SK-N-SH (cell line): ENCODE measurements around the gene RNF7. TPM values are rescaled to one million over a fixed set of nuclear protein-coding genes. Genes with fewer than 3 reads are reported as not detected.
"Not testable (repeated sequence)": the region's sequence is repeated elsewhere in the genome, so short reads cannot be mapped to it uniquely, and the experiment has no call there.

Experiments used
- CTCF ChIA-PET: fragments of 300-600, 350-600 bp; formaldehyde crosslinking; extraction: SDS; loops from one replicate; lab custom pipeline; 2021; lab: Yijun Ruan, JAX
- POLR2A ChIA-PET: fragments of 350-600 bp; sonication (Branson Sonifier 250); formaldehyde crosslinking; extraction: SDS; loops from one replicate; lab custom pipeline; 2020; ENCODE audit warnings: antibody characterized with exemption, inconsistent platforms; lab: Yijun Ruan, JAX
- DNase-seq: peaks from one replicate; pipeline ENCODE4 v3.0.0; 2012
- H2AFZ ChIP-seq: fragments of 200-600 bp; sonication (generic); 2 replicates; pipeline ENCODE4 v1.8.1; 2016; ENCODE audit warnings: antibody characterized with exemption, mild to moderate bottlenecking, low read depth
- H3F3A ChIP-seq: fragments of 200-600 bp; sonication (generic); replicated peaks from 2 replicates; pipeline ENCODE3; 2016; ENCODE audit warnings: antibody characterized with exemption, mild to moderate bottlenecking; ENCODE audit not compliant: insufficient read depth
- H3K27ac ChIP-seq, 2 experiments: fragments of 200-500 bp in 1 of 2; fragments of 200-600 bp in 1 of 2; sonication (Bioruptor generic) in 1 of 2; sonication (generic), shearing (Covaris generic) in 1 of 2; 2 replicates each; pipeline versions ENCODE4 v1.5.1 to v1.6.1; 2014 to 2016; ENCODE audit warnings: low read depth in 2 of 2, inconsistent platforms in 1 of 2, low read length in 1 of 2, mild to moderate bottlenecking in 1 of 2, mixed read lengths in 1 of 2
- H3K27me3 ChIP-seq: fragments of 200-600 bp; sonication (generic), shearing (Covaris generic); 2 replicates; pipeline ENCODE4 v1.6.1; 2016; ENCODE audit warnings: mixed run types; ENCODE audit not compliant: insufficient read depth
- H3K36me3 ChIP-seq, 2 experiments: fragments of 200-500 bp in 1 of 2; fragments of 200-600 bp in 1 of 2; sonication (Bioruptor generic) in 1 of 2; sonication (generic) in 1 of 2; replicated peaks in 1 of 2; 2 replicates each; pipeline versions ENCODE3 to v1.5.1; 2014 to 2016; ENCODE audit warnings: low read length in 1 of 2, mild to moderate bottlenecking in 1 of 2; ENCODE audit not compliant: insufficient read depth in 2 of 2, control insufficient read depth in 1 of 2
- H3K4me1 ChIP-seq, 2 experiments: fragments of 200-500 bp in 1 of 2; fragments of 200-600 bp in 1 of 2; sonication (Bioruptor generic) in 1 of 2; sonication (generic), shearing (Covaris generic) in 1 of 2; 2 replicates each; pipeline versions ENCODE4 v1.5.1 to v1.6.1; 2014 to 2016; ENCODE audit warnings: low read depth in 1 of 2, low read length in 1 of 2, mixed run types in 1 of 2; ENCODE audit not compliant: insufficient read depth in 2 of 2, control insufficient read depth in 1 of 2
- H3K4me2 ChIP-seq: fragments of 200-600 bp; sonication (generic), shearing (Covaris generic); 2 replicates; pipeline ENCODE4 v1.6.1; 2017; ENCODE audit warnings: mixed run types
- H3K4me3 ChIP-seq, 2 experiments: fragments of 200-500 bp in 1 of 2; fragments of 200-600 bp in 1 of 2; sonication (Bioruptor generic) in 1 of 2; sonication (generic), shearing (Covaris generic) in 1 of 2; 2 replicates each; pipeline versions ENCODE4 v1.5.1 to v1.8.1; 2014 to 2016; ENCODE audit warnings: low read depth in 2 of 2, inconsistent platforms in 1 of 2, low read length in 1 of 2, mild to moderate bottlenecking in 1 of 2, mixed read lengths in 1 of 2, moderate library complexity in 1 of 2
- H3K79me2 ChIP-seq: fragments of 200-600 bp; sonication (generic); 2 replicates; pipeline ENCODE4 v1.8.1; 2017; ENCODE audit warnings: mild to moderate bottlenecking; ENCODE audit not compliant: insufficient read depth
- H3K9ac ChIP-seq: fragments of 200-600 bp; sonication (generic); 2 replicates; pipeline ENCODE4 v1.6.1; 2017; ENCODE audit warnings: mixed run types
- H3K9me2 ChIP-seq: fragments of 200-600 bp; sonication (generic); 2 replicates; pipeline ENCODE4 v1.6.1; 2017; ENCODE audit warnings: mixed run types
- H3K9me3 ChIP-seq: fragments of 200-600 bp; sonication (generic); 2 replicates; pipeline ENCODE4 v1.6.1; 2017; ENCODE audit warnings: mixed run types, mild to moderate bottlenecking, moderate library complexity
- H4K20me1 ChIP-seq: fragments of 200-600 bp; sonication (generic); 2 replicates; pipeline ENCODE4 v1.6.1; 2017; ENCODE audit warnings: mild to moderate bottlenecking, mixed run types; ENCODE audit not compliant: insufficient read depth
- EZH2phosphoT487 ChIP-seq: fragments of 200-600 bp; sonication (generic); IDR thresholded peaks from 2 replicates; pipeline ENCODE4 v1.6.1; 2017; ENCODE audit warnings: low read depth, mixed run types, mild to moderate bottlenecking, antibody characterized with exemption, moderate library complexity, borderline replicate concordance
- MXI1 ChIP-seq: IDR thresholded peaks from 2 replicates; pipeline ENCODE4 v1.6.1; 2012; ENCODE audit warnings: mild to moderate bottlenecking, low read depth, low read length, improper control_type of control experiment
- RXRA ChIP-seq: IDR thresholded peaks from 2 replicates; pipeline ENCODE4 v1.4.0; 2012; ENCODE audit warnings: low read depth, mild to moderate bottlenecking, borderline replicate concordance
- SIN3A ChIP-seq: IDR thresholded peaks from 2 replicates; pipeline ENCODE4 v1.6.1; 2012; ENCODE audit warnings: low read depth, mild to moderate bottlenecking, low read length, moderate library complexity, borderline replicate concordance
- WGBS: methylation state at CpG from one replicate; pipeline ENCODE4 v1.1.6; 2017; ENCODE audit warnings: low lambda C conversion rate; 5-methylcytosine and 5-hydroxymethylcytosine counted together
- polyA plus RNA-seq, 3 experiments: library from polyadenylated mRNA; depleted of rRNA; stranded (reverse); fragments of >200 nt; gene quantifications; 2 replicates each; pipeline ENCODE4 v1.2.3, GENCODE V29; 2012
- TF ChIP-seq, protein P1 (sequence below): IDR thresholded peaks from 2 replicates; pipeline ENCODE4 v1.4.0; 2012; ENCODE audit warnings: low read depth, borderline replicate concordance
- TF ChIP-seq, protein P2 (sequence below): IDR thresholded peaks from 2 replicates; pipeline ENCODE4 v1.4.0; 2012; ENCODE audit warnings: low read depth
- TF ChIP-seq, protein P3 (sequence below): fragments of 150-350 bp; IDR thresholded peaks from 2 replicates; pipeline ENCODE4 v1.6.1; 2017; ENCODE audit warnings: antibody characterized with exemption, low read length, low read depth, borderline replicate concordance

RNF7 gene
- polyA plus RNA-seq, 1 of the 3 experiments (the other 2 are of a cell fraction) = 77.1 TPM

DNA sequence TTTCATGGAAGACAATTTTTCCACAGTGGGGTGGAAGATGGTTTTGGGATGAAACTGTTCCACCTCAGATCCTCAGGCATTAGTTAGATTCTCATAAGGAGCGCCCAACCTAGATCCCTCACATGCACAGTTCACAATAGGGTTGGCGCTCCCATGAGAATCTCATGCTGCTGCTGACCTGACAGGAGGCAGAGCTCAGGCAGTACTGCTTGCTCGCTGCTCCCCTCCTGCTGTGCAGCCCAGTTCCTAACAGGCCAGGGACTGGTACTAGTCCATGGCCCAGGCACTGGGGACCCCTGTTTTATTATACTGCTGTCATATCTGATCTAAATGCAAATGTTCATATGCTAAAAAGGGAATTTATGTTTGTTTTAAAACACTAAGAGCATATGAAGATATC, 15.3 kb downstream of the RNF7 start (continued):
- TF ChIP-seq, protein P1, sequence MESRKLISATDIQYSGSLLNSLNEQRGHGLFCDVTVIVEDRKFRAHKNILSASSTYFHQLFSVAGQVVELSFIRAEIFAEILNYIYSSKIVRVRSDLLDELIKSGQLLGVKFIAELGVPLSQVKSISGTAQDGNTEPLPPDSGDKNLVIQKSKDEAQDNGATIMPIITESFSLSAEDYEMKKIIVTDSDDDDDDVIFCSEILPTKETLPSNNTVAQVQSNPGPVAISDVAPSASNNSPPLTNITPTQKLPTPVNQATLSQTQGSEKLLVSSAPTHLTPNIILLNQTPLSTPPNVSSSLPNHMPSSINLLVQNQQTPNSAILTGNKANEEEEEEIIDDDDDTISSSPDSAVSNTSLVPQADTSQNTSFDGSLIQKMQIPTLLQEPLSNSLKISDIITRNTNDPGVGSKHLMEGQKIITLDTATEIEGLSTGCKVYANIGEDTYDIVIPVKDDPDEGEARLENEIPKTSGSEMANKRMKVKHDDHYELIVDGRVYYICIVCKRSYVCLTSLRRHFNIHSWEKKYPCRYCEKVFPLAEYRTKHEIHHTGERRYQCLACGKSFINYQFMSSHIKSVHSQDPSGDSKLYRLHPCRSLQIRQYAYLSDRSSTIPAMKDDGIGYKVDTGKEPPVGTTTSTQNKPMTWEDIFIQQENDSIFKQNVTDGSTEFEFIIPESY = no peak
- TF ChIP-seq, protein P2, sequence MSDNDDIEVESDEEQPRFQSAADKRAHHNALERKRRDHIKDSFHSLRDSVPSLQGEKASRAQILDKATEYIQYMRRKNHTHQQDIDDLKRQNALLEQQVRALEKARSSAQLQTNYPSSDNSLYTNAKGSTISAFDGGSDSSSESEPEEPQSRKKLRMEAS = no peak
- TF ChIP-seq RXRA = no peak

DNA sequence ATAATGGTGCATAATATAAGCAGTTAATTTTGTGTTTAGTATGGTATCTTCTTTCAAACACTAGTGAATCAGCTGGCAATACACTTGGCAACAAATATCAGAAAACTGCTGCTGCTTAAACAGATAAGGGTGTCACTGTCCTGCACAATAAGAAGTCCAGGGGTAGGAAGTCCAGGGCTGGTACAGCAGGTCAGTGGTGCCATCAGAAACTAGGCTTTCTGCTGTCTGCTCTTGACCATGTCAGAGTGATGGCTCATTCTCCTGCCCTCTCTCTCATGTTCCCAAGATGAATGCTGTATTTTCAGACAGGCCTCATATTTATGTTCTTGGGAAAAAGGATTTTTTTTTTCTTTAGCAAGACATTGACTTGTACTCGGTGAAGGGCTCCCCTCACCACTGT, 15.9 kb downstream of the RNF7 start:
- H3K4me1 ChIP-seq = no peaks in the 10 kb centered on the region
- H3K9me3 ChIP-seq = no peaks in the 10 kb centered on the region
- peaks cover 10 to 25% of the 10 kb centered on the region in 2 experiments for H3K36me3 ChIP-seq
- H3K9ac ChIP-seq = no peak overlapping the region
- no peak for DNase-seq
- H3K4me3 ChIP-seq = no peak overlapping the region
- POLR2A ChIA-PET = no interaction called here
- H3K27ac ChIP-seq = no peak overlapping the region
- WGBS = 86% methylated on average over 1 of the region's 1 CpG
- H3K9me2 ChIP-seq = no peaks in the 10 kb centered on the region
- no peak overlapping the region for H2AFZ ChIP-seq
- no peaks in the 10 kb centered on the region for H4K20me1 ChIP-seq
- H3K79me2 ChIP-seq = no peaks in the 10 kb centered on the region
- peaks cover 7% of the 10 kb centered on the region for H3F3A ChIP-seq
- no peak overlapping the region for H3K4me2 ChIP-seq
- TF ChIP-seq, protein P3, sequence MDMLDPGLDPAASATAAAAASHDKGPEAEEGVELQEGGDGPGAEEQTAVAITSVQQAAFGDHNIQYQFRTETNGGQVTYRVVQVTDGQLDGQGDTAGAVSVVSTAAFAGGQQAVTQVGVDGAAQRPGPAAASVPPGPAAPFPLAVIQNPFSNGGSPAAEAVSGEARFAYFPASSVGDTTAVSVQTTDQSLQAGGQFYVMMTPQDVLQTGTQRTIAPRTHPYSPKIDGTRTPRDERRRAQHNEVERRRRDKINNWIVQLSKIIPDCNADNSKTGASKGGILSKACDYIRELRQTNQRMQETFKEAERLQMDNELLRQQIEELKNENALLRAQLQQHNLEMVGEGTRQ = no peak
- TF ChIP-seq SIN3A = no peak
- no peak for TF ChIP-seq EZH2phosphoT487
- TF ChIP-seq, protein P1 = no peak
- TF ChIP-seq MXI1 = no peak
- CTCF ChIA-PET = interaction anchor here (1.1 to 1.3 kb wide), 2 partner anchors 15 to 160 kb away, joined by 4 to 5 read pairs; partner anchors contain the start of gene RNF7
- no peaks in the 10 kb centered on the region for H3K27me3 ChIP-seq

DNA sequence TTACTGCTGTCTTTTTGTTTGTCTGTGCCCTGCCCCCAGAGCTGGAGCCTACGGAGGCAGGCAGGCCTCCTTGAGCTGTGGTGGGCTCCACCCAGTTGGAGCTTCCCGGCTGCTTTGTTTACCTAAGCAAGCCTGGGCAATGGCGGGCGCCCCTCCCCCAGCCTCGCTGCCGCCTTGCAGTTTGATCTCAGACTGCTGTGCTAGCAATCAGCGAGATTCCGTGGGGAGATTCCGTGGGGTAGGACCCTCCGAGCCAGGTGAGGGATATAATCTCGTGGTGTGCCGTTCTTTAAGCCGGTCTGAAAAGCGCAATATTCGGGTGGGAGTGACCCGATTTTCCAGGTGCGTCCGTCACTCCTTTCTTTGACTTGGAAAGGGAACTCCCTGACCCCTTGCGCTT, 24.5 kb downstream of the RNF7 start:
- WGBS = 90% methylated on average over 10 of the region's 19 CpGs
- H3K4me2 ChIP-seq, H3K9me2 ChIP-seq, H3K9me3 ChIP-seq, H3K4me3 ChIP-seq, H3K79me2 ChIP-seq, H3K36me3 ChIP-seq, H3K4me1 ChIP-seq, H3K27ac ChIP-seq, DNase-seq, H4K20me1 ChIP-seq, H2AFZ ChIP-seq, H3K27me3 ChIP-seq, POLR2A ChIA-PET, H3F3A ChIP-seq, H3K9ac ChIP-seq: not testable (repeated sequence)
- CTCF ChIA-PET = interaction anchor here (1.0 to 1.4 kb wide), 2 partner anchors 14 to 24 kb away, joined by 3 to 4 read pairs; partner anchors contain the start of gene RNF7
